NCI-H187 treated with DMSO at 0.1 percent for 48 hours (cell line): ENCODE data around the gene RFPL4A.

Experiments used
- DNase-seq: peaks from one replicate; lab custom pipeline; 2025; lab: John Stamatoyannopoulos, UW

The RFPL4A gene

GRCh38 chr19:55809381-55810058 is 50.6 kb downstream of the RFPL4A start:
- peak; percentile 77 for DNase-seq

DNA sequence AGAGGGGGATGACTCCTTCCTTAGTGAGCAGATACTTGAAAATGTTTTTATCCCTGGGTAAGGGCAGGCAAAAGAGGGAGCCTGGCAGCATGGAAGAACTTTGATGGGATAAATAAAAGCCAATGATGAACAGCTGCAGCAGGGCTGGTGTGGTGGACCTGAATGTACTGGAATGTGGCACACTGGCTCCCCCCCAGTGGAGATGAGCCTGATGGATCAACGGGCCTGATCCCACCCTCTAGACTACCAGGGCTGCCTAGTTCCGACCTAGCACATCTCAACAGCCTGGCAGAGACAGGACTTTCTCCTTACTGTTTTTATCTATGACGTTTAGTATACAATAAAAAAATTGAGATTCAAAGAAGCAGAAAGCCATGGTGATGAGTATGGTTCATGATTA is 52.4 kb downstream of the RFPL4A start:
- DNase-seq, result no peak

DNA sequence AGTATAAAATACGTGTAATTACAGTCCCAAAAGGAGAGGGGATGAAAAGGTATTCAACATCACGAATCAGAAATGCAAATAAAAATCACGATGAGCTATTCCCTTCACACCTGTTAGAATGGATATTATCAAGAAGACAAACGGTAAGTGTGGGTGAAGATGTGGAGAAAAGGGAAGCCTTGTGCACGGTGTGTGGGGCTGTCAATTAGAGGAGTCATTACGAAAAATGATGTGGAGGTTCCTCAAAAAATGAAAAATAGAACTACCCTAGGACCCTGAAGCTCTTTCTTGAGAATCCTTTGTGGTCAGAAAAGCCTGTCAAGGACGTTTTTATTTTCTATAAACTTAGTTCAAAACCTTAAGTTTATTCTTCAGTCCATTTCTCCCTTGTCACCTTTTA is 53.6 kb downstream of the RFPL4A start:
- DNase-seq, result no peak
